Osteocyte (in vitro differentiated cells): Measurements from ENCODE around the gene ROR1. TPM values are rescaled to one million over a fixed set of nuclear protein-coding genes. Genes with fewer than 3 reads are reported as not detected.
A peak's percentile ranks its signal among the peaks of the same experiment; 100 is the strongest.

Experiments used
- DNase-seq: peaks from one replicate; pipeline ENCODE4 v3.0.0; 2021; ENCODE audit warnings: mixed read lengths; ENCODE audit not compliant: unreplicated experiment; ENCODE audit errors: extremely low spot score
- H3K27ac Mint-ChIP-seq: one replicate; pipeline ENCODE4 v1.8.0; 2021; ENCODE audit warnings: mild to moderate bottlenecking, mixed read lengths; ENCODE audit not compliant: unreplicated experiment
- H3K27me3 Mint-ChIP-seq: one replicate; pipeline ENCODE4 v1.8.0; 2021; ENCODE audit warnings: mixed read lengths; ENCODE audit not compliant: unreplicated experiment
- H3K36me3 Mint-ChIP-seq: one replicate; pipeline ENCODE4 v1.8.0; 2021; ENCODE audit warnings: mixed read lengths; ENCODE audit not compliant: unreplicated experiment
- H3K4me1 Mint-ChIP-seq: one replicate; pipeline ENCODE4 v1.8.0; 2021; ENCODE audit warnings: mixed read lengths; ENCODE audit not compliant: unreplicated experiment
- H3K4me3 Mint-ChIP-seq: one replicate; pipeline ENCODE4 v1.8.0; 2021; ENCODE audit warnings: mild to moderate bottlenecking, moderate library complexity, mixed read lengths; ENCODE audit not compliant: unreplicated experiment
- H3K9me3 Mint-ChIP-seq: one replicate; pipeline ENCODE4 v1.8.0; 2021; ENCODE audit warnings: mixed read lengths; ENCODE audit not compliant: unreplicated experiment
- total RNA-seq: library from RNA; stranded (reverse); gene quantifications from 2 replicates; pipeline ENCODE4 v1.2.1, GENCODE V29; 2021
- TF ChIP-seq, protein P1 (sequence below): fragments of 200-600 bp; sonication (generic); IDR thresholded peaks from 2 replicates; pipeline ENCODE4 v1.5.0; 2021; ENCODE audit warnings: antibody characterized with exemption, mild to moderate bottlenecking, moderate library complexity

ROR1 gene
- total RNA-seq, 1 donor from 2014 or later = 20.6 TPM

DNA sequence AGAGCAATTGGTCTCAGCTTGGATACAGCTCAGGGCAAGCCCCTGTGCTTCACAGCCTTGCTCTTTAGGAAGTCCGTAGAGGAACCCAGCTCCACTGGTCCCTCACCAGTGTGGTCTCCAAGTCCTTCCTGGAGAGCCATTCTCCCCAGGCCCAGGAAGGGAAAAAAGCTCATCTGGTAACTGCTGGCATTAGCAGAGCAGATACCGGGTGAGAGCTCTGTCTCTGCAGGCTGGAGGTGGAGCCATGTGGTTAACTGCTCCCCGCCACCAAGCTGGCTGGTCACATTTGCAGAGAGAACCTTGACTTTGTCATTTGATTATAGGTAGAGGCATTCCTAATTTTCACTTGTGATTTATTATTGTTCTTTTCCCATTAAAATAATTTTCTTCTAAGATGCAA lies 169.6 kb downstream of the ROR1 start:
- no peak for DNase-seq
- no peaks in the 10 kb centered on the region for H3K36me3 Mint-ChIP-seq
- no peak overlapping the region for H3K27ac Mint-ChIP-seq
- H3K9me3 Mint-ChIP-seq = no peaks in the 10 kb centered on the region
- no peaks in the 10 kb centered on the region for H3K27me3 Mint-ChIP-seq
- H3K4me3 Mint-ChIP-seq = no peak overlapping the region
- peaks cover 26% of the 10 kb centered on the region for H3K4me1 Mint-ChIP-seq
- TF ChIP-seq, protein P1, sequence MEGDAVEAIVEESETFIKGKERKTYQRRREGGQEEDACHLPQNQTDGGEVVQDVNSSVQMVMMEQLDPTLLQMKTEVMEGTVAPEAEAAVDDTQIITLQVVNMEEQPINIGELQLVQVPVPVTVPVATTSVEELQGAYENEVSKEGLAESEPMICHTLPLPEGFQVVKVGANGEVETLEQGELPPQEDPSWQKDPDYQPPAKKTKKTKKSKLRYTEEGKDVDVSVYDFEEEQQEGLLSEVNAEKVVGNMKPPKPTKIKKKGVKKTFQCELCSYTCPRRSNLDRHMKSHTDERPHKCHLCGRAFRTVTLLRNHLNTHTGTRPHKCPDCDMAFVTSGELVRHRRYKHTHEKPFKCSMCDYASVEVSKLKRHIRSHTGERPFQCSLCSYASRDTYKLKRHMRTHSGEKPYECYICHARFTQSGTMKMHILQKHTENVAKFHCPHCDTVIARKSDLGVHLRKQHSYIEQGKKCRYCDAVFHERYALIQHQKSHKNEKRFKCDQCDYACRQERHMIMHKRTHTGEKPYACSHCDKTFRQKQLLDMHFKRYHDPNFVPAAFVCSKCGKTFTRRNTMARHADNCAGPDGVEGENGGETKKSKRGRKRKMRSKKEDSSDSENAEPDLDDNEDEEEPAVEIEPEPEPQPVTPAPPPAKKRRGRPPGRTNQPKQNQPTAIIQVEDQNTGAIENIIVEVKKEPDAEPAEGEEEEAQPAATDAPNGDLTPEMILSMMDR = no peak

DNA sequence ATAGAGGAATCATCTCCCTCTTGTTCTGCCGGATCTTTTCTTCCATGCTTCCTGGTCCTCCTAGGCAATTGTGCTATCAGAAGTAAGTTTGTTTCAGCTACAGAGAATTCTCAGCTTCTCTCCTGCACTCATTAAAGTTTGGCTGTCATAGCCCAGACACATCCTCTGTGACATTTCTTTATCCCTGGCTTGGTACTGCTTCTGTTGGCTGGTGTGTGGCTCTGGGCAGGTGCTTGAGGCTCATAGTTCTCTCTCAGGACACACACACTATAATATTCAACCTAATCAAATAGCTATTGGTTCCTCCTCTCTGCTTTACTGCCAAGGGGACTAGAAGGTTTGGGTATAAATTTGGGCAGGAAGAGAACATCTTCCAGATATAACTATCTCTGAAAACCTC lies 172.1 kb downstream of the ROR1 start:
- no peak for DNase-seq
- Mint-ChIP-seq H3K9me3 (no peaks in the 10 kb centered on the region), H3K4me3 (no peak overlapping the region), H3K4me1 (peaks cover 44% of the 10 kb centered on the region), H3K27ac (peak overlapping the region; percentile 86), H3K36me3 (no peaks in the 10 kb centered on the region), H3K27me3 (no peaks in the 10 kb centered on the region)
- TF ChIP-seq, protein P1 = no peak

DNA sequence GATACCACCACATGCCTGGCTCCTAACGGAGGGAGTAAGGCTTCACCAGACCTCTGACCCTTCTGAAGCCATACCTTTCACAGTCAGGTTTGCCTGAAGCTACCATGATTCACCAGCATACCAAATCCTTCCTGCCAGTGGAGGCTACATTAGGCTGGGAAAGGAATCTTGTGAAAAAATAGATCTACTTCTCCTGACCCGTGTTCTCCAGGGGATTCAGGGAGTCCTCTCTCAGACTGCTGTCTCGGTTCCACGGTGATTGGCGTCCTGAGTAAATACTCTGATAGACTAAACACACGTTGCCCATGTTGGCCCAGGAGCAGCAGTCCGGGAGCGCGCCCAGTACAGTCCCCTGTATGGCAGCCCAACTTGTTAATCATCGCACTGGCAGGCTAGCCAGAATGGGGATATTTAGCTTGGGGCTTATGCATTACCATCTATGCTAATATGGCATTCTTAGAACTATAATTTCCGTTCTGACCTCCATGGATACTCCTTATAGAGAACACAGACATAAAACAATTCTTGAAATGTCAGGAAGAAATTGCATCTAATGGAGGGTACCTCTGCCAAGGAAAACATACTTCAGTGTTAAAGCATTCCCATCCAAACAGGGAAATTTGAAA lies 173.2 kb downstream of the ROR1 start:
- no peak overlapping the region for H3K4me3 Mint-ChIP-seq
- TF ChIP-seq, protein P1 = no peak
- no peaks in the 10 kb centered on the region for H3K27me3 Mint-ChIP-seq
- H3K4me1 Mint-ChIP-seq = peaks cover 52% of the 10 kb centered on the region
- H3K36me3 Mint-ChIP-seq = no peaks in the 10 kb centered on the region
- DNase-seq = peak; percentile 87
- no peaks in the 10 kb centered on the region for H3K9me3 Mint-ChIP-seq
- peak overlapping the region; percentile 86 for H3K27ac Mint-ChIP-seq

DNA sequence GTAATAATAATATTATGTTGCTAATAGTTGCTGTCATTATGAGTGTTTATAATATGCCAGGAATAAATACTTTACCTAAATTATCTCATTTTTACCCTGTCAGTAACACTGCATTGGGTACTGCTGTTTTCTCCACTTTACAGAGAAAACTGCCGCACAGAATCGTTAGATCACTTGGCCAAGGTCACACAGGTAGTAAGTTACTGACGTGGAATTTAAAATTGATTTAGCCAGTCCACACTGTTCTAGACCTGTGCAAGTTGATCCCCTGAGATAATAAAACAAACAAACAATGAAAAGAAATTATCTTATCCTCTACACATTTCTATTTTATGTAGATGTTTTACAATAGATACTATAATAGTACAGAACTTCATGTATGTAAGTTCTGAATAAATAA lies 174.1 kb downstream of the ROR1 start:
- Mint-ChIP-seq H3K27me3 (no peaks in the 10 kb centered on the region), H3K36me3 (no peaks in the 10 kb centered on the region), H3K9me3 (no peaks in the 10 kb centered on the region), H3K4me1 (peaks cover 52% of the 10 kb centered on the region), H3K27ac (peak overlapping the region; percentile 86), H3K4me3 (no peak overlapping the region)
- TF ChIP-seq, protein P1 = no peak
- DNase-seq = no peak

DNA sequence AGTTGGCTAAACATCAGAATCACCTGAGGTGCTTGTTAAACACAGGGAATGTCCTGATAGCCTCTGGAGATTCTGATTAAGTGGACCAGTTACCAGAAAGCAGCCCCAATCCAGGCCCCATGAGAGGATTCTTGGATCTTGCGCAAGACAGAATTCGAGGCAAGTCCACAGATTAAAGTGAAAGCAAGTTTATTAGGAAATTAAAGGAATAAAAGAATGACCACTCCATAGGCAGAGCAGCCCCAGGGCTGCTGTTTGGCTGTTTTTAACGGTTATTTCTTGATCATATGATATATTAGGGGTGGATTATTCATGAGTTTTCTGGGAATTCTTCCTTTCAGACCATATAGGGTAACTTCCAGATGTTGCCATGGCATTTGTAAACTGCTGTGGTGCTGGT lies 176.2 kb downstream of the ROR1 start:
- Mint-ChIP-seq H3K27me3 (no peaks in the 10 kb centered on the region), H3K9me3 (peaks cover 17% of the 10 kb centered on the region), H3K4me1 (peaks cover 47% of the 10 kb centered on the region), H3K4me3 (no peak overlapping the region), H3K27ac (peak overlapping the region; percentile 23), H3K36me3 (peaks cover 4% of the 10 kb centered on the region)
- DNase-seq = no peak
- TF ChIP-seq, protein P1 = no peak
